Pons (tissue), 1 donor: ENCODE measurements around the gene TTC6.
"Not testable (repeated sequence)": the region's sequence is repeated elsewhere in the genome, so short reads cannot be mapped to it uniquely, and the experiment has no call there.

Experiments used
- DNase-seq: peaks from one replicate; pipeline ENCODE4 v3.0.0-alpha.2; 2016; ENCODE audit warnings: low spot score

Gene TTC6, protein sequence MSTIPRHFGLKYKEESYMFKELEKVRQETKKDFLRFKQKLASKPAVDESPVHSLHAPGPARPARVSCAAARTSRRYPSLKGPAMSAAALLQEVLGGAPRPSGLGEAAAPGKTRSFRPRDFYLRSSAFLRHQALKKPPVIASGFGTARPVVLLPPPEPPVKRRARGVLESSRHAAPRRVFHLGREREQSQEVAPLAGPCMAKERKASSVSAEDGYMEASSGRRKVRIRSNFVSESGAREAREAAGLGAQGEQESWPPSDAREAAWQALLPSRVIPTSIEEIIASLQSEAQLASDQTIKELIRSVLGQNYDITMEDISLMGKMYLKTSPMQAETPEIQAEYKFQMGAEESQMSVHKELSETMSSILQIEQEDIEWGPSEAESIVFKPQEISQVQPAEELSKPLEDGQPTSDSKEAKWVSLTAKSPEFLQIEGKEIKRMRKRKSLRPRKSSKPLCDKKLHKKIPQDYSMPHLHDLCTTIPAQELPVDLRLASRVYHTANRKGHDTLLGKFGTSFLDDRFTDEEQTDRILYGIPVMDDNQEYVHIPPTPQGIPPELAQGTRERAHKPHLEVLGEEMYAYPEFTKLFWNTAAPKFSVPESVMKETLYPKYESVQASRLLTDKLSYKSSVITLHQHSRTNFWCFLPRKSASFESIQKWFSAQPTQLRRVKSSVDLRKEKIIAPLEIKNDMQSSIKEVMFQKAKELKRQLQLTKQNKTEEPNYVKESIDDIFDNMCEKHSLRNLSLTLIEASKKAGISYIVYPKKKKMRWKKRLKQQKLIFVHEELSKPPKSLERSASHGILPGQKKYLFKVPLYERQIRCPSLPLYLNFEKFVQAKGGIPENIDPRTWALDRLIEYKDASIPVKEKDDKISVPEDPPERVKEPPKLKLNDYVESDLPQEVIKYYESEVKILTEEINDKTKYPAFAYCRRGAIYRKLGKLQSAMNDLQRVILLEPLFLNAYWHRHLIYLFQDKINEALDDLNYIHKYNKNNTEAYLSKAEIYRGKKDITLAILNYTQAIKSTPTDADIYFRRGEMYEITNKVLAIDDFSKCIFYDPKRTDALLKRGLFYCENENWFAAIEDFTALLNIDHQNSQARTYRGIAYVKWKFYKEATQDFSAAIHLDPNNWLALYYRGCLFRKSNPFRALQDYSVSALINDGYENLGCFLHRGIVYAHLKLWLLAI (N-terminal part only)

DNA sequence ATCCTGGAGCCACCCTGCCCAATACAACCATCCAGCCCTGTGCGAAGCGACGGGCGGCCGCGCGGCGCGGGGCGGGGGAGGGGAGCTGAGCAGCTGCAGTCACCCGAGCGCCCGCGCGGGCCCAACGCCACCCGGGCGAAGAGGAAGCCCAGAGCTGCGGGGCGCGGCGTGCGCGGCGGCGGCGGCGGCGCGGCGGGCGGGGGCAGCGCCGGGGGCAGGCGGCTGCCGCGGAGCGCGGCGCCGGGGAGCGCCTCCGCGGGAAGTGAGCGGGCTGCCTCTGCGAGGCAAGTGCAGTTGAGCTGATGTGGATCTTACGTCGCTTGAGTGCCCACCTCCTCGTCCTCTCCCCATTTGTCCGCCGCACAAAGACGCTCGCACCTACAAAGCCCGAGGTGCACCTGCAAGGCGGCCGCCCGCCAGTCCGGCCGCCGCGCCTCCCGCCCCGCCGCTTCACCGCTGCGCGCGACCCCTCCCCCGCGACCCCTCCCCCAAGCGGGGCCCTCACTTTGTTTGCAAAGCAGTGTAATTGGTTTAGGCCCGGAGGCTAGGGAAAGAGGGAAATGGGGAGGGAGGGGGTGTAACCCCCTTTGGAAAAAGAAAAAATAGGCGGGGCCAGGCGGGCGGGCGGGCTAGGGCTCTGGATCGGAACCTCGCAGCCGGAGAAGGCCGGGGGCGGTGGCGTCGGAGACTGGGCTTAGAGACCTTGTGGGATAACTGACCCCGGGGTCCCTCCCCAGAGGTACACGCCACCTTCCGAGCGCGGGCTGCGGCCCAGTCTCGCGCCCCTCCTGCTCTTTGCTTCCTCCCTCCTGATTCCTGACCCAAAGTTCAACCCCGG, at the start of gene TTC6, which contains the start of gene FOXA1:
Gene TTC6 (plus strand): TSS at position 659 of the 838 bp plus-strand sequence. CDS start 26,436 bp downstream, outside the sequence.
Gene FOXA1 (minus strand): TSS at position 279 of the 838 bp plus-strand sequence. CDS start 277 bp downstream, at position 2.
- DNase-seq, result no peak

GRCh38 chr14:37546621-37547447, 48.6 kb upstream of the TTC6 start:
- no peak for DNase-seq

- DNase-seq, result no peak
These were observed 44.9 kb upstream of the TTC6 start for GRCh38 chr14:37550511-37550910.

GRCh38 chr14:37551119-37551518, 44.3 kb upstream of the TTC6 start:
- DNase-seq, result no peak

GRCh38 chr14:37553935-37554550, 41.4 kb upstream of the TTC6 start:
- DNase-seq, result no peak

- DNase-seq, result not testable (repeated sequence)
These were observed 39.8 kb upstream of the TTC6 start for GRCh38 chr14:37555596-37555995.

GRCh38 chr14:37558740-37559139, 36.7 kb upstream of the TTC6 start:
- DNase-seq, result no peak

GRCh38 chr14:37559386-37559785, 36.0 kb upstream of the TTC6 start:
- DNase-seq, result no peak

DNA sequence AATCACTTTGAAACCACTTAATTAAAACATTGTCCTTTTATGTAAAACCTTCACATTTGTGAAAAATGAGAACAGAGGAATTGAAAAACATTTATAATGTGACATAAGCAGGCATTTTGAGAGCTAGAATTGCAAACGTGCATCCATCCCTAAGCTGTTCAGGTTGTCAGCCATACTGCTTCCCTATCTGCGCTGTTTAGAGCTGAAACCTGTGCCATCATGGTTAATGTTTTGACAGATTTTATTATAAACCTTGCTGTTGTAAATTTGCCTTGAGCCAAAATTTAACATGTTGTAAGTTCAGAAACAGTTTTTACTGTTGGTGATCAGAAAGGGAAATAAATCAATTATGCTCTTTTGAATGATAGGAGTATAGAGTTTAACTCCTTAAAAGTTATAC, 32.2 kb upstream of the TTC6 start:
- DNase-seq, result no peak

GRCh38 chr14:37565550-37565949, 29.9 kb upstream of the TTC6 start:
- no peak for DNase-seq

DNA sequence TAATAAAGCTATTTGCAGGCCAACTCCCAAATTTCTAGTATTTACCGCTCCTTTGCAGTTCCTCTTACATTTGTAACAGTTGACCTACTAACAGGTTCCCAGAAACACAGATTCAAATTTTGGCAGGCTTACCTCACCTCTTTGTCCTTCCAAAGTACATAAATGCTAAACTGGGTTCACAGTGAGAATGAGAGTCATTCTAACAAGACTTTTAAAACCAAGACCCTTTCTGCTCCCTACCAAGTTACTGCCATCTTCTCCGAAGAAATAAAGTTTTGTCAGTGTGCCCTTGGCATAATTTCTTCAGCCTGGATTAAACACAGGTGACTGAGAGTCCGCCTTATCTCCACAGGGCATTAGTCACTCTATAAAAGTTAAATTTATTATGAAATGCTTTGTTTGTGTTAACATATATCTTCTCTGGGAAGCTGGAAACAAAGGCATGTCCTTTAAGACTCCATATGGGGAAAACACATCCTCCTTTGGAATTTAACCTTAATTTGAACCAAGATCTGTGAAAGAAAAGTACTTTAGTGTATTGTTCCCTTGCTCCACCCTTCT, 28.5 kb upstream of the TTC6 start:
- no peak for DNase-seq

- DNase-seq, result no peak
These were observed 25.7 kb upstream of the TTC6 start for GRCh38 chr14:37569729-37570128.

DNA sequence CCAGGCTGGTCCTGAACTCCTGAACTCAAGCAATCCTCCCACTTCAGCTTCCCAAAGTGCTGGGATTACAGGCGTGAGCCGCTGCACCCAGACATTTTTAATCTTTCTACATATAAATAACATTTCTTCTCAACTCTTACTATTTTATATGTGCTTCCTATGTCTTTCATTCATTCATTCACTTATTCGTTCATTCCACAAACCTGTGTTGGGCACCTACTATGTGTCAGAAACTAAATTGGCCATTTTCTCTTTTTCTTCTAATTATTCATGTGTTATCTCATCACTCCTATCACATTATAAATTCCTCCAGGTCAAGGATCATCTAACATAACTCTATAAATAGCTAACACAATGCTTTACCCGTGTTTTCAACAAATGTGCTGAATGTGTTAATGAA, 24.0 kb upstream of the TTC6 start:
- no peak for DNase-seq

DNA sequence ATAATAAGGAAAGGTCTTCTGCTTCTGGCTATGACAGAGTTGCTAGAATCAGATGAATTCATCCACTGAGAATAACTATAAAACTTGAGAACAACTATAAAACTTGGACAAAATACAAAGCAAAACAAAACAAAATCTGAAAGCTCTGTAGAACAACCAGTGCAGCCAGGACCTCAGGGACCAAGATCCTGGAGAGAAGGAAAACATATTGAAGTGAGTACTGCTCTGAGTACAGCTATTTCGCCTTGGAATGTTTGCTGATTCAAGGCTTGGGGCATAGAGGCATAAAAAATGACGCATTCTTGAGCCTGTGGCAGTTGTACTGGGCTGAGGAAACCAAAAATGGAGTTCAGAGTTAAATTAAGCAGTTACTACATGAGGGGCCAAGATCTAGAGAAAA, 22.1 kb upstream of the TTC6 start:
- no peak for DNase-seq

GRCh38 chr14:37579274-37579673, 16.2 kb upstream of the TTC6 start:
- no peak for DNase-seq

- no peak for DNase-seq
These were observed 15.3 kb upstream of the TTC6 start for GRCh38 chr14:37580146-37580545.

DNA sequence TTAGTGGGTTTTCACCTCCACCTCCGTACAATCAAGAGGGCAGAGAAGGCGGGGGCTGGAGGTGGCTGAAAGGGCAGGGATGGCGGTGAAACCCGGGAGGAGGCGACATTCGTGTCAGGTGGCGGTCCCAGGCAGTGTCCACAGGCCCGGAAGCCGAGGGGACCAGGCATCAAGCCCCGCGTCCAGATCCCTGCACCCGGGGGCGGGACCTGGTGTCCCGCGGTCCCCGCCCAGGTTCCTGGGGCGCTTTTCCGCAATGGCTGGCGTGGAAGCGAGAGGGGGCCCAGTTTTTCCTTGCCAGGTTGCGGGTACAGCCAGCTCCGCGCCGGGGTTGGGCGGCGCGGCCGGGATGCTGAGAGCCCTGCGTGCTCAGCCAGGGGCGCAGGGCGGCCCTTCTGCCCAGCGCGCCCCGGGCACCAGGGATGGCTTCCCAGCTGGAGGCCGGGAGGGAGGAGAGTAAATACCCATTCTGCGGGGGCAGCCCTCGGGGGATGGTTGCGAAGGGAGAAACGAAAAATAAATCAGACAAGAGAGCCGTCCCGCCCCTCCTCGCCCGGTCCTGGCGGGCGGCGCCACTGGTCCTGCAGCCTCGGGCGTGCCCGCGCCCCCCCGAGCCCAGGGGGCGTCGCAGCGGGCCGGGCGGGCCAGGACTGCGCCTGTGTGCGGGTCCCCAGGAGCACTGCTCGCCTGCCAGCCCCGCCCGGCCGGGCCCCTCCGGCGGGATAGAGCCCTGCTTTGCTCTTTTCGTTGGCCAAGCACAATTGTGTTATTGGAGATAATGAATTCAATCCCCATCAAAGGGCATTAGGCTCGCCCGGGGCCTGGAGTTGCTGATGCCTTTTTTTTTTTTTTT, 11.8 kb upstream of the TTC6 start:
- no peak for DNase-seq

- DNase-seq, result no peak
These were observed 11.0 kb upstream of the TTC6 start for GRCh38 chr14:37584211-37585100.
